Stimulated activated CD8-positive, alpha-beta memory T cell treated with anti-CD3 and anti-CD28 coated beads, Interleukin-15, amount 100 ng/mL, for 48 hours (primary cell): Measurements from ENCODE around the gene NRAP.

Experiments used
- DNase-seq, 2 donors: peaks; one replicate each; pipeline ENCODE4 v3.0.0-alpha.2; 2020; ENCODE audit warnings: low read depth in 2 of 2

The NRAP gene, protein sequence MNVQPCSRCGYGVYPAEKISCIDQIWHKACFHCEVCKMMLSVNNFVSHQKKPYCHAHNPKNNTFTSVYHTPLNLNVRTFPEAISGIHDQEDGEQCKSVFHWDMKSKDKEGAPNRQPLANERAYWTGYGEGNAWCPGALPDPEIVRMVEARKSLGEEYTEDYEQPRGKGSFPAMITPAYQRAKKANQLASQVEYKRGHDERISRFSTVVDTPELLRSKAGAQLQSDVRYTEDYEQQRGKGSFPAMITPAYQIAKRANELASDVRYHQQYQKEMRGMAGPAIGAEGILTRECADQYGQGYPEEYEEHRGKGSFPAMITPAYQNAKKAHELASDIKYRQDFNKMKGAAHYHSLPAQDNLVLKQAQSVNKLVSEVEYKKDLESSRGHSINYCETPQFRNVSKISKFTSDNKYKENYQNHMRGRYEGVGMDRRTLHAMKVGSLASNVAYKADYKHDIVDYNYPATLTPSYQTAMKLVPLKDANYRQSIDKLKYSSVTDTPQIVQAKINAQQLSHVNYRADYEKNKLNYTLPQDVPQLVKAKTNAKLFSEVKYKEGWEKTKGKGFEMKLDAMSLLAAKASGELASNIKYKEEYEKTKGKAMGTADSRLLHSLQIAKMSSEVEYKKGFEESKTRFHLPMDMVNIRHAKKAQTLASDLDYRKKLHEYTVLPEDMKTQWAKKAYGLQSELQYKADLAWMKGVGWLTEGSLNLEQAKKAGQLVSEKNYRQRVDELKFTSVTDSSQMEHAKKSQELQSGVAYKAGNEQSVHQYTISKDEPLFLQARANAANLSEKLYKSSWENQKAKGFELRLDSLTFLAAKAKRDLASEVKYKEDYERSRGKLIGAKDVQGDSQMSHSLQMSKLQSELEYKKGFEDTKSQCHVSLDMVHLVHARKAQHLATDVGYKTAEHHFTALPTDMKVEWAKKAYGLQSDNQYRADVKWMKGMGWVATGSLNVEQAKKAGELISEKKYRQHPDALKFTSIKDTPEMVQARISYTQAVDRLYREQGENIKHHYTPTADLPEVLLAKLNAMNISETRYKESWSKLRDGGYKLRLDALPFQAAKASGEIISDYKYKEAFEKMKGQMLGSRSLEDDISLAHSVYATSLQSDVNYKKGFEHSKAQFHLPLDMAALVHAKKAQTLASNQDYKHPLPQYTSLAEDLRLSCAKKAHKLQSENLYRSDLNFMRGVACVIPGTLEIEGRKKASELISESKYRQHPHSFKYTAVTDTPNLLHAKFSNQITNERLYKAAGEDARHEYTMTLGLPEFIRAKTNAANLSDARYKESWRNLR (N-terminal part only)

GRCh38 chr10:113663908-113664307 lies at the start of gene NRAP:
TSS of gene NRAP (minus strand) at chr10:113664041. CDS start at chr10:113663882, 159 bp downstream.
- DNase-seq: no peak

DNA sequence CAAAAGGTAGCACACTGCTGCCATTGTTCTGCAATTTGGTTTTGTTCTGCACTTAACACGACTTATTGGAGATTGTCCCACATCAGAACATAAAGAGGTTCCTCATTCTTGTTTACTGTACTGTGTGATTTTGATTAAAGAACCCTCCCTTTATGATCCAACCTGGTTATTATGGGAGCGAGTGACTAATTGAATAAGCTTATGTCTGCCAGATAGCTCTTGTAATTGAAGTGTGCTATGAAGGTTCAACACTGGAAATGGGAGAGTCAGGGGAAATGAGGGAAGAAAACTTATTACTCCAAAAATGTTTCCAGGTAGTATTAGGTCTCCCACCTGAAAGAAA lies 49.8 kb upstream of the NRAP start:
- DNase-seq: no peak

DNA sequence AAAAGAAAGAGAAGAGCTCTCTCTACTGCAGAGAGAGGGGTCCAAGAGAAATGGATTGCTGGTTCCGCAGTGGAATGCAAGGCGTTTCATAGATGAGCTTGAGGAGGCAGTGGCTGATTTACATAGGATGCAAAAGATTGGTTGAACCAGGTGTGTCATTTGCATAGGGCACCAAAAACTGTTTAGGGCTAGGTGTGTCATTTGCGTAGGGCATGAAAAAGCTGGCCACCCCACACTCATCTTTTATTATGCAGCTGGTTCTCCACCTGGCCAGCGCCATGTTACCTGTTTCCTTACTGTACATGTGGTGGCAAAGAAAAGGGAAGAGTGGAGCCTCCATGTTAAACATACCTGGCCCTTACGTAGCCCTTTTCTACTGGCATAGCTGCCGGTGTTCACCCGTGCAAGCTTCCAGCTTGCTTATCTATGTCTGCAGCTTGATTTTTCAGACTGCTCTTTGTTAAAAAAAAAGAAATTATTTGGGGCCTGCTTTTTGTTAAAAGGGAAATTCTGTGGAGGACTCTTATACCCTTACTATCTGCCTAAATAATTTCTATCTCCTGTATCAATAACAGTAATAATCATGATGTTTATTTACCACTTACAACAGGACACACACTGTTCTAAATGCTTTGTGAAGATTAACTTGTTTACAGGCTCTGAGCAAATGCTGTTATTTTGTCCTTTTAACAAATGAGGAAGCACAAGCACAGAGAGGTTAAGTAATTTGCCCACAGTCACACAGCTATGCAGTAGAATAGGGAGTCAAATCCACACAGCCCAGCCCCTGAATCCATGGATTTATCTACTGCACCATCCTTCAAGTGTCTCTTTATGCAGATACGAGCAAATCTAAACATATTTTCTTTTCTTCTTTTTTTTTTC lies 49.2 kb upstream of the NRAP start:
- DNase-seq: no peak

- DNase-seq: no peak
Observed at GRCh38 chr10:113712024-113712423, 48.2 kb upstream of the NRAP start.

- DNase-seq: no peak
Observed at GRCh38 chr10:113711142-113711541, 47.3 kb upstream of the NRAP start.

- no peak for DNase-seq
Observed at GRCh38 chr10:113709221-113709838, 45.5 kb upstream of the NRAP start.

DNA sequence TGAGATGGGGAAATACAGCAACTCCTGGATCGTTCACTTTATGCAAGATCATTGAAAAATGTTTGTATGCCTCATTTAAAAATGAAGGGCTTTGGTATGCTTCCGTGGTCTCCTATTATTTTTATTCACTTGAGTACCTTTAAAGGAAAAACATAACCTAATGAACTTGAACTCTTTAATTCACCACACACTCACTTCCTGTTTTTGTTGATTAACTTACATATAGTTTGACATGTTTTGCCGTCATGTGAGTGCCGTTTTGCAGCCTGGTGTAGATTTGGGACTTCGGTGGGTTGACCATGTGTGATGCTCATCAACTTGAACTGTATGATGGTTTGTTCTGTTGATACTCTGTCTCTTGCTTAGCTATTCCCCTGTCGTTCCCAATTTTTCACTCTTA lies 44.8 kb upstream of the NRAP start:
- no peak for DNase-seq

DNA sequence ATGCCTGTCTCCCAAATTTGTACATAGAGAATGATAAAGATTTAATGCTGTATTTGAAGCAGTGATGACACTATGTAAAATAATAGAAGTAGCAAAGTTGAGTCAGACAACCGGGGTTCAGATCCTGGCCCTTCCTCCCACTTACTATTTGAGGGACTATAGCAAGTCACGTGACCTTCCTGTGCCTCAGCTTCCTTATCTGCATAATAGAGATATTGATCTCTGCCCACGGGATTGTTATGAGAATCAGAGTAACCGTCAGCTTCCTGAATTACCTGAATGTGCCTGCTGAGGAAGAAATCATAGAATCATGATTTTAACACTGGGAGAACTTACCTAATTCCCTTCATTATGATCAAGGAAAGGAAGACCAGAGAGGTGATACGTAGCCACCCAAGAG lies 42.8 kb upstream of the NRAP start:
- no peak for DNase-seq

DNA sequence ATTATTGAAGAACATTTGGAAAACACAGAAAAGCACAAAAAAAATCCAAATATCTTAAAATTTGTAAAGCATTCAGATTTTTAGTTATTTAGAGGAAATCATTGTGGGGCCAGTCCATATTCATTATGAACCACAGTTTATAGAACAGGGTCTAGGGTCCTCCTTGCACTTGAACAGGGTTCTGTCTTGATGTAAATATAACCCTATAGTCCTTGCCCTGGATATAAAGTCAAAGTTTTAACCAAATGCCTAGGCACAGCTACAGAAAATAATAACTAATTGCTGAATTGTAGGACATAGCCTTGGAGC lies 41.5 kb upstream of the NRAP start:
- no peak for DNase-seq

DNA sequence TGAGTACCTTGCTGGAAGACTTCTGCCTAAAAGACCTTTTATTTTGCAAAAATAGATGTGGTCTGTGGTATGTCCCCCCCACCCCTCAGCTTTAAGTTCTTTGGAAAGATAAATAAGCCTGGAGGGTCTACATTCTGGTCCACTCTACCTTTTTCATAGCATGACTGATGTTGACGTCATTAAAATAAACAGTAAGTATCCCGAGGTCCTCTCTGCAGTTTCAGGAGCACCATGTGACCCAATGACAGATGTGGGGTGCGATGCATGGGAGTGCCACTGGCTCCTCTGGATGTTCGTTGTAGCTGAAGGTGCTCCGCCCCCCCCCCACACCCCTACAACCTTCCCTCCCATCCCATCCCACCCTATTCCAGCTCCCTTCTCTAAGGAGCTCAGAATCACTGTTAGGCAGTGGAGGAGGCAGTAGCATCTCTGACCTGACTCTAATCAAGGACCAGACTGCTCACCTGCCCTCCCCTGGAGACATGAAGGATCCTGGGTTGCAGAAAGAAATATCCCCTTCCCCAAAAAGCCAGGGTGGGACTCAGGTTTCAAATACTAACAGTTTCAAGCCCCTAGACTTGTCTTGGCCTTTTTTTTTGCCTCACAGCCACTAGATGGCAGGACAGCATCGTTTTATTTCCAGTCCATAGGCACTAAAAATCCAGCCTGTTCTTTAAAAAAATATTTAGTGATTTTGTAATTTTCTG lies 40.9 kb upstream of the NRAP start:
- no peak for DNase-seq

- DNase-seq: no peak
Observed at GRCh38 chr10:113697595-113697994, 33.8 kb upstream of the NRAP start.

DNA sequence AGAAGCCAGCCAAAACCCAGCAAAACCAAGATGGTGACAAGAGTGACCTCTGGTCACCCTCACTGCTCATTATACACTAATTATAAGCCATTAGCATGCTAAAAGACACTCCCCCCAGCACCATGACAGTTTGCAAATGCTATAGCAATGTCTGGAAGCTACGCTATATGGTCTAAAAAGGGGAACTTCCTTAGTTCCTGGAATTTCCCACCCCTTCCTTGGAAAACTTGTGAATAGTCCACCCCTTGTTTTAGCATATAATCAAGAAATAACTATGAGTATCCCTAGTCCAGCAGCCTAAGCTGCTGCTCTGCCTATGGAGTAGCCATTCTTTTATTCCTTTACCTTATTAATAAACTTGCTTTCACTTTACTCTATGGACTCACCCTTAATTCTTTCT lies 31.9 kb upstream of the NRAP start:
- DNase-seq: no peak

DNA sequence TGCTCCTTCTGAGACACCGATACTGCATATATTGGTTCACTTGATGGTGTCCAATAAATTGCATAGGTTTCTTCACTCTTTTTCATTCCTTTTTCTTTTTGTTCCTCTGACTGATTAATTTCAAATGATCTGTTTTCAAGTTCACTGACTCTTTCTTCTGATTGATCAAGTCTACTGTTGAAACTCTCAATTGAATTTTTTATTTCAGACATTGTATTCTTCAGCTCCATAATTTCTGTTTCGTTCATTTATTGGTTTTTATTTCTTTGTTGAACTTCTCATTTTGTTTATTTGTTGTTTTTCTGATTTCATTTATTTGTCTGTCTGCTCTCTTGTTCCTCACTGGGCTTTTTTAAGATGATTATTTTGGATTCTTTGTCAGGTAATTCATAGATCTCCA lies 29.5 kb upstream of the NRAP start:
- DNase-seq: no peak

GRCh38 chr10:113692271-113692670 lies 28.4 kb upstream of the NRAP start:
- DNase-seq: no peak

GRCh38 chr10:113691381-113691780 lies 27.5 kb upstream of the NRAP start:
- DNase-seq: no peak

GRCh38 chr10:113690749-113691148 lies 26.9 kb upstream of the NRAP start:
- DNase-seq: no peak

DNA sequence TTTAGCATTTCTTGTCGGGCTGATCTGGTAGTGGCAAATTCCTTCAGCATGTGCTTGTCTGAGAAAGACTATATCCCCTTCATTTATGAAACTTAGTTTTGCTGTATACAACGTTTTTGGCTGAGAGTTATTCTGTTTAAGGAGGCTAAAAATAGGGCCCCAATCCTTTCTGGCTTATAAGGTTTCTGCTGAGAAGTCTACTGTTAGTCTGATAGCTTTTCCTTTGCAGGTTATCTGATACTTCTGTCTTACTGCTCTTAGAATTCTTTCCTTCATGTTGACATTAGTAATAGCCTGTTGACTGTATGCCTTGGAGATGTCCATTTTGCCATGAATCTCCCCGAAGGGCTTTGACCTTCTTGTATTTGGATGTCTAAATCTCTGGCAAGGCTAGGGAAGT lies 25.7 kb upstream of the NRAP start:
- no peak for DNase-seq

- no peak for DNase-seq
Observed at GRCh38 chr10:113689057-113689456, 25.2 kb upstream of the NRAP start.

GRCh38 chr10:113687037-113687436 lies 23.2 kb upstream of the NRAP start:
- no peak for DNase-seq

GRCh38 chr10:113686028-113686427 lies 22.2 kb upstream of the NRAP start:
- DNase-seq: no peak
